ENCODE data around the gene NNMT.
A peak's percentile ranks its signal among the peaks of the same experiment; 100 is the strongest.

Gene NNMT

GRCh38 chr11:114295676-114296604 lies at the start of gene NNMT:
Gene NNMT (plus strand): TSS chr11:114296399. CDS start chr11:114296557, 158 bp downstream.
- peak; percentile 34 for DNase-seq

- DNase-seq, result no peak
Observed at GRCh38 chr11:114247070-114247789, 49.0 kb upstream of the NNMT start.

- no peak for DNase-seq
Observed at GRCh38 chr11:114250180-114250579, 46.0 kb upstream of the NNMT start.

GRCh38 chr11:114250993-114251814 lies 45.0 kb upstream of the NNMT start:
- DNase-seq, result no peak

- DNase-seq, result no peak
Observed at GRCh38 chr11:114251815-114252337, 44.3 kb upstream of the NNMT start.

- DNase-seq, result no peak
Observed at GRCh38 chr11:114252767-114253166, 43.4 kb upstream of the NNMT start.

GRCh38 chr11:114253771-114254170 lies 42.4 kb upstream of the NNMT start:
- DNase-seq, result no peak

- DNase-seq, result no peak
Observed at GRCh38 chr11:114254571-114255146, 41.5 kb upstream of the NNMT start.

GRCh38 chr11:114255289-114255688 lies 40.9 kb upstream of the NNMT start:
- no peak for DNase-seq

GRCh38 chr11:114256176-114256966 lies 39.8 kb upstream of the NNMT start:
- no peak for DNase-seq

- DNase-seq, result no peak
Observed at GRCh38 chr11:114256967-114257286, 39.3 kb upstream of the NNMT start.

GRCh38 chr11:114257621-114258558 lies 38.3 kb upstream of the NNMT start:
- peak; percentile 63 for DNase-seq

- DNase-seq, result peak; percentile 89
Observed at GRCh38 chr11:114258696-114259095, 37.5 kb upstream of the NNMT start.

- DNase-seq, result no peak
Observed at GRCh38 chr11:114259124-114259526, 37.1 kb upstream of the NNMT start.

- DNase-seq, result no peak
Observed at GRCh38 chr11:114259551-114259983, 36.6 kb upstream of the NNMT start.

- DNase-seq, result no peak
Observed at GRCh38 chr11:114260077-114260476, 36.1 kb upstream of the NNMT start.

GRCh38 chr11:114260483-114260882 lies 35.7 kb upstream of the NNMT start:
- DNase-seq, result no peak

- DNase-seq, result no peak
Observed at GRCh38 chr11:114261791-114262190, 34.4 kb upstream of the NNMT start.

- peak; percentile 83 for DNase-seq
Observed at GRCh38 chr11:114262681-114263512, 33.3 kb upstream of the NNMT start.
